Liver (tissue), 9 donors: Measurements from ENCODE around the gene MED14. TPM values are rescaled to one million over a fixed set of nuclear protein-coding genes. Genes with fewer than 3 reads are reported as not detected.

ENCODE experiments used
- DNase-seq: peaks from one replicate; pipeline ENCODE4 v3.0.0-alpha.2; 2017; ENCODE audit warnings: low spot score
- H3K27ac ChIP-seq, 2 donors: one replicate each; pipeline ENCODE4 v1.7.0; 2013; ENCODE audit warnings: inconsistent platforms in 2 of 2, low read length in 2 of 2, control low read depth in 1 of 2, low read depth in 1 of 2, mild to moderate bottlenecking in 1 of 2
- H3K27me3 ChIP-seq, 4 donors: one replicate each; pipeline versions ENCODE4 v1.6.1 to v1.7.0; 2013; ENCODE audit warnings: low read length in 3 of 4, inconsistent platforms in 1 of 4, mild to moderate bottlenecking in 1 of 4, moderate library complexity in 1 of 4; ENCODE audit not compliant: control insufficient read depth in 4 of 4, insufficient read depth in 4 of 4
- H3K36me3 ChIP-seq, 4 donors: one replicate each; pipeline versions ENCODE4 v1.6.1 to v1.7.0; 2013; ENCODE audit warnings: low read length in 3 of 4, mild to moderate bottlenecking in 3 of 4, low read depth in 1 of 4, moderate library complexity in 1 of 4; ENCODE audit not compliant: control insufficient read depth in 4 of 4, insufficient read depth in 3 of 4
- H3K4me1 ChIP-seq, 4 donors: one replicate each; pipeline versions ENCODE4 v1.6.1 to v1.7.0; 2013; ENCODE audit warnings: low read length in 3 of 4, mild to moderate bottlenecking in 3 of 4, moderate library complexity in 1 of 4; ENCODE audit not compliant: control insufficient read depth in 4 of 4, insufficient read depth in 4 of 4
- H3K4me3 ChIP-seq, 3 donors: one replicate each; pipeline versions ENCODE4 v1.6.1 to v1.7.0; 2013; ENCODE audit warnings: low read length in 3 of 3, control low read depth in 1 of 3, low read depth in 1 of 3, mild to moderate bottlenecking in 1 of 3
- H3K9ac ChIP-seq, 2 donors: one replicate each; pipeline ENCODE4 v1.7.0; 2013; ENCODE audit warnings: low read length in 2 of 2, mild to moderate bottlenecking in 2 of 2, moderate library complexity in 2 of 2, control low read depth in 1 of 2, low read depth in 1 of 2
- H3K9me3 ChIP-seq, 4 donors: one replicate each; pipeline versions ENCODE4 v1.6.1 to v1.7.0; 2013; ENCODE audit warnings: low read length in 3 of 4; ENCODE audit not compliant: control insufficient read depth in 4 of 4
- EGR1 ChIP-seq, 2 donors: IDR thresholded peaks; 2 replicates each; pipeline ENCODE4 v1.6.1; 2016 to 2018; ENCODE audit warnings: antibody characterized with exemption in 2 of 2, low read depth in 2 of 2
- FOXA1 ChIP-seq: IDR thresholded peaks from 2 replicates; pipeline ENCODE4 v1.6.1; 2016; ENCODE audit warnings: antibody characterized with exemption
- FOXA2 ChIP-seq: IDR thresholded peaks from 2 replicates; pipeline ENCODE4 v1.6.1; 2016; ENCODE audit warnings: antibody characterized with exemption
- GABPA ChIP-seq, 2 donors: IDR thresholded peaks in 1 of 2; conservative IDR thresholded peaks in 1 of 2; 2 replicates each; pipeline ENCODE4 v1.6.1; 2016; ENCODE audit warnings: antibody characterized with exemption in 2 of 2, mild to moderate bottlenecking in 1 of 2, moderate library complexity in 1 of 2
- HNF4A ChIP-seq, 2 donors: conservative IDR thresholded peaks; 2 replicates each; pipeline ENCODE4 v1.6.1; 2016; ENCODE audit warnings: antibody characterized with exemption in 2 of 2, mild to moderate bottlenecking in 2 of 2
- HNF4G ChIP-seq: IDR thresholded peaks from 2 replicates; pipeline ENCODE4 v1.6.1; 2016; ENCODE audit warnings: antibody characterized with exemption
- JUND ChIP-seq, 2 donors: IDR thresholded peaks; 2 replicates each; pipeline ENCODE4 v1.6.1; 2016; ENCODE audit warnings: antibody characterized with exemption in 2 of 2
- NR2F2 ChIP-seq: IDR thresholded peaks from 2 replicates; pipeline ENCODE4 v1.6.1; 2016; ENCODE audit warnings: antibody characterized with exemption
- RAD21 ChIP-seq, 2 donors: IDR thresholded peaks; 2 replicates each; pipeline ENCODE4 v1.6.1; 2016; ENCODE audit warnings: antibody characterized with exemption in 2 of 2, mild to moderate bottlenecking in 2 of 2
- RXRA ChIP-seq, 2 donors: IDR thresholded peaks; 2 replicates each; pipeline ENCODE4 v1.6.1; 2017 to 2018; ENCODE audit warnings: antibody characterized with exemption in 2 of 2, mild to moderate bottlenecking in 1 of 2
- TAF1 ChIP-seq: conservative IDR thresholded peaks from 2 replicates; pipeline ENCODE4 v1.6.1; 2016; ENCODE audit warnings: antibody characterized with exemption, mild to moderate bottlenecking
- YY1 ChIP-seq: IDR thresholded peaks from 2 replicates; pipeline ENCODE4 v1.6.1; 2016; ENCODE audit warnings: antibody characterized with exemption, mild to moderate bottlenecking
- WGBS: extraction: QIAGEN DNeasy Blood & Tissue Kit; methylation state at CpG from one replicate; pipeline ENCODE4 v1.1.7; 2013; 5-methylcytosine and 5-hydroxymethylcytosine counted together
- polyA plus RNA-seq, 2 donors: library from polyadenylated mRNA; stranded (reverse) in 1 of 2; unstranded in 1 of 2; fragments of 200-250 nt in 1 of 2; fragments of >200 nt in 1 of 2; fragmentation: Nextera tagmentation in 1 of 2; extraction: Ambion mirVana in 1 of 2; gene quantifications; one replicate each; pipeline versions ENCODE4 v1.2.1 to v1.2.3, GENCODE V29; 2013 to 2015
- total RNA-seq, 2 donors: library from RNA; depleted of rRNA; stranded (reverse); fragments of >200 nt; gene quantifications; one replicate each; pipeline ENCODE4 v1.2.3, GENCODE V29; 2014
- TF ChIP-seq, protein P1 (sequence below): IDR thresholded peaks from 2 replicates; pipeline ENCODE4 v1.6.1; 2016; ENCODE audit warnings: antibody characterized with exemption
- TF ChIP-seq, protein P2 (sequence below): IDR thresholded peaks from 2 replicates; pipeline ENCODE4 v1.6.1; 2016; ENCODE audit warnings: antibody characterized with exemption
- TF ChIP-seq, protein P3 (sequence below): IDR thresholded peaks from 2 replicates; pipeline ENCODE4 v1.6.1; 2016; ENCODE audit warnings: antibody characterized with exemption, mild to moderate bottlenecking
- TF ChIP-seq, protein P4 (sequence below): fragments of 150-350 bp; IDR thresholded peaks from 2 replicates; pipeline ENCODE4 v1.5.1; 2017; ENCODE audit warnings: improper control_type of control experiment, low read depth, low read length; ENCODE audit not compliant: missing input control
- TF ChIP-seq, protein P5 (sequence below): IDR thresholded peaks from 2 replicates; pipeline ENCODE4 v1.6.1; 2016; ENCODE audit warnings: antibody characterized with exemption
- donor health status: healthy.
- donor health status: healthy.
- donor health status: healthy.
- donor health status: healthy.
- donor health status: healthy.

MED14 gene
- total and polyA plus RNA-seq, 4 donors: 5.5 to 20.1 (median 7.0) TPM

DNA sequence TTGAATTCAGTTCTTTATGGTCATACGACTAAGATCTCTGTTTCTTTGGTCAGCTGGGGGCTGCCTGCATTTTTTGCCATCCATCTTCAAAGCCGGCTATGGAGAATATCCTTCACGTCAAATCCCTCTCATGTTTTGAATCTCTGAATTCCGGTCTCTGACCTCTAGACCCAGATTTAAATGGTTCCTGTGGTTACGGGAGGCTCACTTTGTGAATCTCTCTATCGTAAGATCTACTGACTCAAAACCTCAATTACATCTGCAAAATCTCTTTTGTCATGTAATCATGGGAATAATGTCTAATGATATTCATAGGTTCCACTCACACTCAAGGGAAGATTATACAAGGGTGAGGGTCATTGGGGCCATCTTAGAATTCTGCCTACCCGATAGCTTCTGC is 117.8 kb downstream of the MED14 start:
- H3K27ac ChIP-seq: no peak overlapping the region
- no peak overlapping the region for H3K4me3 ChIP-seq
- WGBS: 83% methylated on average over 7 of the region's 7 CpGs
- peaks cover 0 to 3% (median 0%) of the 10 kb centered on the region in 4 donors for H3K9me3 ChIP-seq
- peaks cover 0 to 3% (median under 1%) of the 10 kb centered on the region in 4 donors for H3K4me1 ChIP-seq
- H3K36me3 ChIP-seq: no peaks in the 10 kb centered on the region
- H3K27me3 ChIP-seq: peaks cover 0 to 2% (median 0%) of the 10 kb centered on the region in 4 donors
- H3K9ac ChIP-seq: no peak overlapping the region
- no peak for DNase-seq
- TF ChIP-seq, protein P1, sequence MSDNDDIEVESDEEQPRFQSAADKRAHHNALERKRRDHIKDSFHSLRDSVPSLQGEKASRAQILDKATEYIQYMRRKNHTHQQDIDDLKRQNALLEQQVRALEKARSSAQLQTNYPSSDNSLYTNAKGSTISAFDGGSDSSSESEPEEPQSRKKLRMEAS: no peak
- TF ChIP-seq, protein P2, sequence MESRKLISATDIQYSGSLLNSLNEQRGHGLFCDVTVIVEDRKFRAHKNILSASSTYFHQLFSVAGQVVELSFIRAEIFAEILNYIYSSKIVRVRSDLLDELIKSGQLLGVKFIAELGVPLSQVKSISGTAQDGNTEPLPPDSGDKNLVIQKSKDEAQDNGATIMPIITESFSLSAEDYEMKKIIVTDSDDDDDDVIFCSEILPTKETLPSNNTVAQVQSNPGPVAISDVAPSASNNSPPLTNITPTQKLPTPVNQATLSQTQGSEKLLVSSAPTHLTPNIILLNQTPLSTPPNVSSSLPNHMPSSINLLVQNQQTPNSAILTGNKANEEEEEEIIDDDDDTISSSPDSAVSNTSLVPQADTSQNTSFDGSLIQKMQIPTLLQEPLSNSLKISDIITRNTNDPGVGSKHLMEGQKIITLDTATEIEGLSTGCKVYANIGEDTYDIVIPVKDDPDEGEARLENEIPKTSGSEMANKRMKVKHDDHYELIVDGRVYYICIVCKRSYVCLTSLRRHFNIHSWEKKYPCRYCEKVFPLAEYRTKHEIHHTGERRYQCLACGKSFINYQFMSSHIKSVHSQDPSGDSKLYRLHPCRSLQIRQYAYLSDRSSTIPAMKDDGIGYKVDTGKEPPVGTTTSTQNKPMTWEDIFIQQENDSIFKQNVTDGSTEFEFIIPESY: no peak
- no peak for TF ChIP-seq FOXA2
- no peak for TF ChIP-seq FOXA1
- no peak for TF ChIP-seq NR2F2
- TF ChIP-seq EGR1 (IDR thresholded peaks at IDR 0.05; ENCODE audit: low read depth in 2 of 2): no peak
- no peak for TF ChIP-seq HNF4A (conservative IDR thresholded peaks at IDR 0.05)
- TF ChIP-seq RXRA (IDR thresholded peaks at IDR 0.05): no peak
- TF ChIP-seq, protein P3, sequence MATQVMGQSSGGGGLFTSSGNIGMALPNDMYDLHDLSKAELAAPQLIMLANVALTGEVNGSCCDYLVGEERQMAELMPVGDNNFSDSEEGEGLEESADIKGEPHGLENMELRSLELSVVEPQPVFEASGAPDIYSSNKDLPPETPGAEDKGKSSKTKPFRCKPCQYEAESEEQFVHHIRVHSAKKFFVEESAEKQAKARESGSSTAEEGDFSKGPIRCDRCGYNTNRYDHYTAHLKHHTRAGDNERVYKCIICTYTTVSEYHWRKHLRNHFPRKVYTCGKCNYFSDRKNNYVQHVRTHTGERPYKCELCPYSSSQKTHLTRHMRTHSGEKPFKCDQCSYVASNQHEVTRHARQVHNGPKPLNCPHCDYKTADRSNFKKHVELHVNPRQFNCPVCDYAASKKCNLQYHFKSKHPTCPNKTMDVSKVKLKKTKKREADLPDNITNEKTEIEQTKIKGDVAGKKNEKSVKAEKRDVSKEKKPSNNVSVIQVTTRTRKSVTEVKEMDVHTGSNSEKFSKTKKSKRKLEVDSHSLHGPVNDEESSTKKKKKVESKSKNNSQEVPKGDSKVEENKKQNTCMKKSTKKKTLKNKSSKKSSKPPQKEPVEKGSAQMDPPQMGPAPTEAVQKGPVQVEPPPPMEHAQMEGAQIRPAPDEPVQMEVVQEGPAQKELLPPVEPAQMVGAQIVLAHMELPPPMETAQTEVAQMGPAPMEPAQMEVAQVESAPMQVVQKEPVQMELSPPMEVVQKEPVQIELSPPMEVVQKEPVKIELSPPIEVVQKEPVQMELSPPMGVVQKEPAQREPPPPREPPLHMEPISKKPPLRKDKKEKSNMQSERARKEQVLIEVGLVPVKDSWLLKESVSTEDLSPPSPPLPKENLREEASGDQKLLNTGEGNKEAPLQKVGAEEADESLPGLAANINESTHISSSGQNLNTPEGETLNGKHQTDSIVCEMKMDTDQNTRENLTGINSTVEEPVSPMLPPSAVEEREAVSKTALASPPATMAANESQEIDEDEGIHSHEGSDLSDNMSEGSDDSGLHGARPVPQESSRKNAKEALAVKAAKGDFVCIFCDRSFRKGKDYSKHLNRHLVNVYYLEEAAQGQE: no peak
- no peak for TF ChIP-seq GABPA (IDR thresholded peaks at IDR 0.05 in 1 of 2, conservative IDR thresholded peaks at IDR 0.05 in 1 of 2)
- TF ChIP-seq RAD21 (IDR thresholded peaks at IDR 0.05): no peak
- TF ChIP-seq HNF4G: no peak
- TF ChIP-seq YY1: no peak

DNA sequence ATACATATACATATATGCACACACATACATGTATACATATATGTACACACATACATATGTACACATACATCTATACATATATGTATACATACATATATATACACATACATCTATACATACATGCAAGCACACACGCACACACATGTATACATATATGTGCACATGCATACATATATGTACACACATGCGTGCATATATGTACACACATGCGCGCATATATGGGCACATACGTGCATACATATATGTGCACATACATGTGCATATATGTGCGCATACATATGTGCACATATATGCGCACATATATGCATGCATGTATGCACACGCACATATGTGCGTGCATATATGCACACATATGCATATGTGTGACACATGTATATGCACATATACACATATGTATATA is 119.4 kb downstream of the MED14 start:
- WGBS: 68% methylated on average over 9 of the region's 9 CpGs
- H3K36me3 ChIP-seq: no peaks in the 10 kb centered on the region
- TF ChIP-seq HNF4A (conservative IDR thresholded peaks at IDR 0.05) (no peak), HNF4G (no peak), EGR1 (IDR thresholded peaks at IDR 0.05; ENCODE audit: low read depth in 2 of 2) (no peak)
- H3K27ac ChIP-seq: no peak overlapping the region
- H3K9ac ChIP-seq: no peak overlapping the region
- peaks cover 0 to 3% (median 2%) of the 10 kb centered on the region in 4 donors for H3K4me1 ChIP-seq
- peaks cover 0 to 2% (median 0%) of the 10 kb centered on the region in 4 donors for H3K27me3 ChIP-seq
- no peak overlapping the region for H3K4me3 ChIP-seq
- no peak for DNase-seq
- H3K9me3 ChIP-seq: no peaks in the 10 kb centered on the region

DNA sequence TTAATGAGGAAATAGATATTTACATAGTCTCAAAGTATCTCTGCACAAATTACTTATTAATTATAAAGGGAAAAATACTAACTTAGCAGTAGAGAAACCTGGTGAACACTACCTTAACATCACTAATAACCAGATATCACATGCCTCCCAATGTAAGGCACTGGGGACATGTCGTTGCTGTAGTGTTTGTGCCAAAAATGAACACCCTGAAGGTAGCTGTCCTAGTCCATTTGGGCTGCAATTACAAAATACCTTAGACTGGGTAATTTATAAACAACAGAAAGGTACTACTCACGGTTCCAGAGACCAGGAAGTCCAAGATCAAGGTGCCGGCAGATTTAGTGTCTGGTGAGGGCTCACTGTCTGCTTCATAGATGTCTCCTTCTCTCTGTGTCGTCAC is 122.8 kb downstream of the MED14 start:
- Histone ChIP-seq H3K27ac (no peak overlapping the region), H3K4me1 (peaks cover 0 to 3% (median 2%) of the 10 kb centered on the region in 4 donors), H3K9ac (no peak overlapping the region), H3K27me3 (no peaks in the 10 kb centered on the region), H3K9me3 (no peaks in the 10 kb centered on the region), H3K4me3 (no peak overlapping the region), H3K36me3 (no peaks in the 10 kb centered on the region)
- 55% methylated on average over 4 of the region's 4 CpGs for WGBS
- DNase-seq: no peak
- no peak for TF ChIP-seq FOXA2
- no peak for TF ChIP-seq GABPA (IDR thresholded peaks at IDR 0.05 in 1 of 2, conservative IDR thresholded peaks at IDR 0.05 in 1 of 2)
- no peak for TF ChIP-seq JUND (IDR thresholded peaks at IDR 0.05)
- no peak for TF ChIP-seq HNF4G
- no peak for TF ChIP-seq NR2F2
- TF ChIP-seq EGR1 (IDR thresholded peaks at IDR 0.05; ENCODE audit: low read depth in 2 of 2): no peak
- TF ChIP-seq HNF4A (conservative IDR thresholded peaks at IDR 0.05): no peak
- no peak for TF ChIP-seq FOXA1
- no peak for TF ChIP-seq TAF1
- TF ChIP-seq RAD21 (IDR thresholded peaks at IDR 0.05): no peak
- TF ChIP-seq, protein P4, sequence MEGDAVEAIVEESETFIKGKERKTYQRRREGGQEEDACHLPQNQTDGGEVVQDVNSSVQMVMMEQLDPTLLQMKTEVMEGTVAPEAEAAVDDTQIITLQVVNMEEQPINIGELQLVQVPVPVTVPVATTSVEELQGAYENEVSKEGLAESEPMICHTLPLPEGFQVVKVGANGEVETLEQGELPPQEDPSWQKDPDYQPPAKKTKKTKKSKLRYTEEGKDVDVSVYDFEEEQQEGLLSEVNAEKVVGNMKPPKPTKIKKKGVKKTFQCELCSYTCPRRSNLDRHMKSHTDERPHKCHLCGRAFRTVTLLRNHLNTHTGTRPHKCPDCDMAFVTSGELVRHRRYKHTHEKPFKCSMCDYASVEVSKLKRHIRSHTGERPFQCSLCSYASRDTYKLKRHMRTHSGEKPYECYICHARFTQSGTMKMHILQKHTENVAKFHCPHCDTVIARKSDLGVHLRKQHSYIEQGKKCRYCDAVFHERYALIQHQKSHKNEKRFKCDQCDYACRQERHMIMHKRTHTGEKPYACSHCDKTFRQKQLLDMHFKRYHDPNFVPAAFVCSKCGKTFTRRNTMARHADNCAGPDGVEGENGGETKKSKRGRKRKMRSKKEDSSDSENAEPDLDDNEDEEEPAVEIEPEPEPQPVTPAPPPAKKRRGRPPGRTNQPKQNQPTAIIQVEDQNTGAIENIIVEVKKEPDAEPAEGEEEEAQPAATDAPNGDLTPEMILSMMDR: no peak
- TF ChIP-seq, protein P2: no peak
- TF ChIP-seq, protein P1: no peak
- TF ChIP-seq, protein P5, sequence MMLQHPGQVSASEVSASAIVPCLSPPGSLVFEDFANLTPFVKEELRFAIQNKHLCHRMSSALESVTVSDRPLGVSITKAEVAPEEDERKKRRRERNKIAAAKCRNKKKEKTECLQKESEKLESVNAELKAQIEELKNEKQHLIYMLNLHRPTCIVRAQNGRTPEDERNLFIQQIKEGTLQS: no peak
